HG03439 (cell line): ENCODE data around the gene CD27.
"Not testable (repeated sequence)": the region's sequence is repeated elsewhere in the genome, so short reads cannot be mapped to it uniquely, and the experiment has no call there.

Experiments
- ATAC-seq: cut with Tn5 transposase; IDR thresholded peaks from one replicate; pipeline ENCODE4 v1.9.1; 2021; ENCODE audit warnings: mild to moderate bottlenecking, moderate library complexity; ENCODE audit not compliant: unreplicated experiment

CD27 gene

DNA sequence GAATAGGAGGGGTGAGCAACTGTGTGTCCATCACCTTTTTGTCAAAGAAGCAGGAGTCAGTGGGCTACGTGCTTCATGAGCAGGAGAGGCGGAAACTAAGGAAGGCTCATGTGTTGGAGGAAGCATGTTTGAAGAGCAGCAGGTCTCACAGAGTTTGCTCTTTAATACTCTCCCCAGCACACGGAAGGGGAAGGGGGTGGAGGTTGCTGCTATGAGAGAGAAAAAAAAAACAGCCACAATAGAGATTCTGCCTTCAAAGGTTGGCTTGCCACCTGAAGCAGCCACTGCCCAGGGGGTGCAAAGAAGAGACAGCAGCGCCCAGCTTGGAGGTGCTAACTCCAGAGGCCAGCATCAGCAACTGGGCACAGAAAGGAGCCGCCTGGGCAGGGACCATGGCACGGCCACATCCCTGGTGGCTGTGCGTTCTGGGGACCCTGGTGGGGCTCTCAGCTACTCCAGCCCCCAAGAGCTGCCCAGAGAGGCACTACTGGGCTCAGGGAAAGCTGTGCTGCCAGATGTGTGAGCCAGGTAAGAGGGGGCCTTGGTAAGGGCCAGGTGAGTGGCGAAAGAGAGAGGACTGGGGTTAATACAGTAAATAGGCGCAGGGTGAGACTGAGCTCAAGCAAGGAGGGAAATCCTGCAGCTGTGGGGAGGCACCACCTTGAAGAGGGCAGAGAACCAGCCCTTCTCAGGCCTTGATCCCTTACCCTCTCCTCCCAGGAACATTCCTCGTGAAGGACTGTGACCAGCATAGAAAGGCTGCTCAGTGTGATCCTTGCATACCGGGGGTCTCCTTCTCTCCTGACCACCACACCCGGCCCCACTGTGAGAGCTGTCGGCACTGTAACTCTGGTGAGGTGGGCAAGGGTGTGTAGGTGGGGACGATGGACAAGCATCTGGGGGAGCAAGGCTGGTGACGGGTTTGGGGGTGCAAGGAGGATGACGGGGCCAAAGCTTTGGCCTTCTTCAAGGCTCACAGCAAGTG is at the start of gene CD27:
Gene CD27, plus strand, starts transcription at position 252 of the 985 bp plus-strand sequence. Its CDS starts 141 bp downstream, at position 393.
- ATAC-seq, result no peak

DNA sequence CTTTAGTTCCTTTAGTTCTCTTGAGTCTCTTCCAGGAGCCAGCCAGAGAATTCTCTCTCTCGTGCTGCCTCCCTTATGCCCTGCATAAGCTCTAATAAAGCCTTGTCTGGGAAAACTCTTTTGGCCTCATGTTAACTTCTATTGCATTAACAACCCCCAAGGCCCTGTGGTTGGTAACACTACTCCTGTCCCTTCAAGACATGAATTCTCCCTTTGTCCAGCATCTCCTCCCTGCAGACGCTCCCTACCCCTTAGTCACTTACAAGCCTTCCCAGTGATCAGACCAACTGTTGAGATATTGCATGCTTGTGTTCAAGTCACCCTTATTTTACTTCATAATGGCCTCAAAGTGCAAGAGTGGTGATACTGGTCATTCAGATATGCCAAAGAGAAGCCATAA is 48.7 kb upstream of the CD27 start:
- ATAC-seq, result no peak

DNA sequence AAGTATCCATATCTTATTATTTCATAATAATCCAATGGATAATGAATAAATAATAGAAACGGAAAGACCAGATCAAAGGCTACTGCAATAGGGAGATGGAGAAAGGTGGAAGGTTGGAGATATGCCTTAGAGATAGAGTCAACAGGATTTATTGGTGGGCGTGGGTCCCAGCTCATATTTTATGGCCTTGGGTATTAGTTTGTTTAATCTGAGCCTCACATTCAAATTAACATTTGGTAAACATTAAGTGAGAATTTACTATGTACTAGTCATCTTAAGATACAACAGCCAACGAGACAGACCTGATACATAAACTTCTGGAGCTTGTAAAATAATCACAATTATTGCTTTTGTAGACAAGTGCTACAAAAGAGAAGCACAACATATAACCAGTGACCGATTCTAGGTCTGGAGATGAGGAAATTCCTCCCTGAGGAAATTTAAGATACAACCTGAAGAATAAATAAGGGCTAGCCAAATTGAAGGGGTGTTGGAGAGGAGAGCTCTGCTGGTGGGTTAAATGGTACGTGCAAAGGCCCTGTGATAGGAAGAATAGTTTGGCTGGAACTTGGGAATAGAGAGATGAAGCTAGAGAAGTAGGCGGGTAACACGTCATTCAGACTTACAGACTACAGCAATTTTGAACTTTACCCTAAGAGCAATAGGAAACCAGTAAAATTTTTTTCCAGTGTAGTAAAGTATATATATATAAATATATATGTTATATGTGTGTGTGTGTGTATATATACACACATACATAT is 44.7 kb upstream of the CD27 start:
- no peak for ATAC-seq

DNA sequence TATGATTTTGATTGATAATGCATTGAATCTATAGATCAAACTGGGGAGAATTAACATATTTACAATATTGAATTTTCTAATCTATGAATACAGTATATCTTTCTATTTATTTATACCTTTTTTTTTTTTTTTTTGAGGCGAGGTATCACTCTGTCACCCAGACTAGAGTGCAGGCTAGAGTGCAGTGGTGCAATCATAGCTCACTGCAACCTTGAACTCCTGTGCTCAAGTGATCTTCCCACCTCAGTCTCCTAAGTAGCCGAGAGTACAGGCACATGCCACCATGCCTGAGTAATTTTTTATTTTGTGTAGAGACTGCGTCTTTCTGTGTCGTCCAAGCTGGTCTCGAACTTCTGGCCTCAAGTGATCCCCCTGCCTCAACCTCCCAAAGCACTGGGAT is 40.4 kb upstream of the CD27 start:
- no peak for ATAC-seq

DNA sequence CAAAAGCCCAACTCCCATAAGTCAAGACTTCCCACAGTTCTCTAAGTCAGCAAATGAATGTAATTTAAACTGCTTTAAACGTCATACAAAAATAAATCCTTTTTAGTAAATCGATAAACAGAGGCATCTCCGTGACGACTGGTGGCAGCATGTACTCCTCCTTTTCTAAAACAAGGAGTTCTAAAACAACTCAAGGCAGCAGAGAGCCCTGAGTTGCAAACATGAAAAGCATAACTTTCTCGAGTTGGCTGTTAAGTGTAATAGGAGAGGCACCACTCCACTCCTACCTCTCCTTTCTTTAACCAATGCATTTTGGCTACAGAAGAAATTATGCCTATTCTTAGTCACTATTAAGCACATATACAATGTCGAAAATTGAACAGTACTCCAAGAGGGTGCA is 38.8 kb upstream of the CD27 start:
- no peak for ATAC-seq

DNA sequence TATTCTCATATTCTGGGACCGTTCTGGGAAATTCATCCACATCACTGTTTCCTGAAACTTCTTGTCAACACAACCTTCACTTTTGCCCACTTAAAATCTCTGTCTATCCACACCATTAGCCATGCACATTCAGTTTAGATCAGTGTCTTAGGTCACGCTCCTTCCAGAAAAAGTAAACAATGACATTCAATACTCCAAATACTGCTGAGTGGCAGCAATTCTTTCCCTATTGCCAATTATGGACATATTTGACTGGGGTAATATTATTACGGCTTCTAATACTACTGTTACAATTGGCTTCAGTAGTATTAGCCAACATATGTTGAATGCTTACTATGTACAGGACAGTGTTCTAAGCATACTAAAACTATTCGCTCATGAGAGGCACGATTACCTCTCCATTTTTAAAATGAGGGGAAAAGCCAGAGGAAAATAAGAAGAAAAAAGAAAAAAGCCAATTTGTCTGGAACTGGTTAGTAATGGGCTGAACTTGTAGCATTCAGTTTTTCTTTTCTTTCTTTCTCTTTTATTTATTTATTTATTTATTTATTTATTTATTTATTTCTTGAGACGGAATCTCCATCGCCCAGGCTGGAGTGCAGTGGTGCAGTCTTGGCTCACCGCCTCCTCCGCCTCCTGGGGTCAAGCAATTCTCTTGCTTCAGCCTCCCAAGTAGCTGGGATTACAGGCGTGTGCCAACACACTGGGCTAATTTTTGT is 37.4 kb upstream of the CD27 start:
- ATAC-seq, result no peak

DNA sequence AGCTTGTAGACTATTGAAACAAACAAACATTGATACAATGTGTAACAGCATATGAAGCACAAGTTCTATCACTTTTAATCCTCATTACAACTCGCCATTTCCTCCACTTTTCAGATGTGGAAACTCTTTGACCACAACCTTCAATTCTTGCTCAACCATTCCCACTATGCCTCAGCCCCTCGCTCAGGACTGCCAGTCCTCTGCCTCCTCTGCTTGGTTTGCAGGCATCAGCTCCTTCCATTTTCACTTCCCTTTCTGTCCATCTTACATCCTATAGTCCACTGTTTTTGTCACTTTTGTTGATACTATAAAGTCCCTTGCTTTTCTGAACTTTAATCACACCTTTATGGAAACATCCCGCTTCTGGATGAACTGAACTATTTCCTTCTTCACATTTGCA is 28.2 kb upstream of the CD27 start:
- ATAC-seq, result no peak

DNA sequence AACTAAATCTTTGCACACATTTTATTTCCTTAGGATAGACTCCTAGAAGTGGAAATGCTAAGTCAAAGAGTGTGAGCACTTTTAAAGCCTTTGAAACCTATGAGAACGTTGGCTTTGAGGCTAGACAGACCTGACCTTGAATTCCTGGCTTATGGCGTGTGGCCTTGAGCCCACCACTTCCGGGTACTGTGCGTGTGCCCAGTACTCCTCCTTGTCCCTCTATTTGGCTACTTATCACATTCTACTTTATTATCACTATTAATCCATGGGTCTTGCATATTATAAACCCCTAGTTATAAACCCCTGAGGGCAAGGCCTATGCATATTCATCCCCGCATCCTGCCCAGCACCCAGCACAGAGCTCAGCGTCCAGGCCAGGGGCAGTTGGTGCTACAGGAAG is 26.0 kb upstream of the CD27 start:
- no peak for ATAC-seq

DNA sequence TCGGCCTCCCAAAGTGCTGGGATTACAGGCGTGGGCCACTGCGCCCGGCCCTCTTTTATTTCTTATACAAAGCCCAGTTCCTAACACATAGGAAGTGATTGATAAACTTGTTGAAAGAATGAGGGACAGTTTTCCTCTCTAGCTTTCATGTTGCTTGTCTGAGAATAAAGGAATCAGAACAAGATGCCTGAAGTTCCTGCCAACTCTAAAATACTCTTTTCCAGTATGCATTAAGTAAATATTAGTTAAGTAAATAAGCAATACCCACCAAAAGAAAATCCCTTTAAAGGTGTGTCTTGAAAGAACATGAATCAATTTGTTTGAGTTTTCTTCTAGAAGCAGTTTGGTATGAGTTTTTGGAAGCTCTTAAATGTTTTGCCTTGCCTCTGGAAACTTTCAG is 24.4 kb upstream of the CD27 start:
- no peak for ATAC-seq

DNA sequence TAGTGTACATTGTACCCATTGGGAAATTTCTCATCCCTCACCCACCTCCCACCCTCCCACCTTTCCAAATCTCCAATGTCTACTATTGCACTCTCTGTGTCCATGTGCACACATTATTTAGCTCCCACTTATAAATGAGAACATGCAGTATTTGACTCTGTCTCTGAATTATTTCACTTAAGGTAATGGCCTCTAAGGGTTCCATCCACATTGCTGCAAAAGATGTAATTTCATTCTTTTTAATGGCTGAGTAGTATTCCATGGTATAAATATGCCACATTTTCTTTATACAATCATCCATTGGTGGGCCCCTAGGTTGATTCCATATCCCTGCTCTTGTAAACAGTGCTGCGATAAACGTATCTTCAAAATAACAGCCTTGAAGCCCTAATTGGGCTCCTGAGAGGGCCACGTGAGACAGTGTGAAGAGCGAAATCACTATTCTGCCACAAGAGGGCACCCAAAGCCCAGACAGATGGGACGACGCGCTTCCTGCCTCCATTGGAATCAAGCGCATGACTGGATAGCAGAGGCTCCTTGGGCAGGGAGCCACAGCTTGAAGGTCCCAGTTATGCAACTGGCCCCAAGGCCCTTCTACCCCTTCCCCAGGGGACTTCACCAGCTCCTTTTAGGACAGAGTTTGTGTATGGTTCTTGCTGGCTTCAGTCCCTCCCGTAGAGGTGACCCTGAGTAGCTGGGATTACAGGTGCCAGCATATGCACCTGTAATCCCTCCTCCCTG is 21.3 kb upstream of the CD27 start:
- ATAC-seq, result no peak

DNA sequence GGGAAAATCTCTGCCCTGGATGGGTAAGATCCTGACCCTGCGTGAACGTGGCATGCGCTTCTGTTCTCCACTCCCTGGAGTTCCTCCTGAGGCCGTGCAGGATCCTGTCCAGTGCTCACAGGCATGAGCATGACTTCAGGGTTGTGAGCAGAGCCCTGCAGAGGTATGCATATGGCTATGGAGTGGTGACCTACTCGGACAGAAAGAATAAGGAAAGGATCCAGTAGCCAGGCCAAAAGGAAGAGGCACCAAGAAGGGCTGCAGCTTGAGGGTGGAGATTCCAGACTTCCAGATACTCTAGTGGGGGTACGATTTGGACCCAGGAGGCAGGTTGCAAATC is 20.8 kb upstream of the CD27 start:
- ATAC-seq, result no peak

DNA sequence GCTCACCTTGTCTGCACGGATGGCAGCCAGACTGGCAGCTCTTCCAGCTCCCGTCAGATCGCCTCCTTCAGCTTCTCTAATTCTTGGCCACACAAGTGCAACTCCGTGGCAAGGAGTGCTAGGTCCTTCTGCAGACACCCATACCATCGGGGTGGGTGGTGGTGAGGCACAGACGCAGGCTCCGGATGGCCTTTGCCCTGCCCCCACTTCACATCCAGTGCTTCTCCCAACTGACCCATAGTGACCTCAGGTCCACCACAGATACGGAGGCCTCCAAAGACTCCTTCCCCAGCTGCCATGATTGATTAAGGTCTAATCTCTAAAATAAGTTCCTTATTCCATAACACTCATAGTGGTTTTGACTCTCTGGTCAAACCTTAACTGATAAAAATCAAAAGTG is 19.9 kb upstream of the CD27 start:
- ATAC-seq, result no peak

DNA sequence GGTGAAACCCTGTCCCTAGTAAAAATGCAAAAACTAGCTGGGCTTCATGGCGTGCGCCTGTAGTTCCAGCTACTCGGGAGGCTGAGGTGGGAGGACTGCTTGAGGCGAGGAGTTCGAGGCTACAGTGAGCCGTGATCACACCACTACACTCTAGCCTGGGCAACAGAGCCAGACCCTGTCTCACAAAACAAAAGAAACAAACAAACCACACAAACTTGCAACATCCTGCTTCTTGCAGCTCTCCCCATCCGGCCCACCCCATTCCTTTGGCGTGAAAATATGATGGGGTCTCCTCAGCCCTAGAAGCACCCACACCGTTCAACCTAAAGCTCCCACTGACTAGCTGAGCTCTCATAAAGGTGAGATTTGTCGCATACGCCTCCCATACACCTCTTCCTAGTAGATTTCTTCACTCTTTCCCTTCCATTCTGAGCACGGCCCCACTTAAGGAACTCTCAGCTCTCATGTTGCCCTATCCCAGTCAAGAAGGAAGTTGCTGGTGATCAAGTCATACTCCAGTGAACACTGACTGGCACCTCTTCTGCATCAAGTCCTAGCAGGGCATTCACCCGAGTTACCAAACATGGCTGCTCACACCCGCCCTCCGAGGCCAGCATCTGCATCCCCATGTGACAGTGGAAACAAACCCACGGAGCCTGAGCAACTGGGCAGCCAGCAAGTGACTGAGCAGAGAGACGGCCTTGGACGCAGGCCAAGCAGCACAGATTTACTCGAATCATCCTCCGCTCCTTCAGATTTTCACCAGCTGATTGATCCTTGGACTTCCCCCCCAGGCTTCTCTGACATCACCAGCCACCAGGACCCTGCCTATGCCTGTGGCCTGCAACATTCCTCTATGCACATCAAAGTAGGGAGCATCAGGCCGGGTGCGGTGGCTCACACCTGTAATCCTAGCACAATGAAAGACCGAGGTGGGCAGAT is 18.9 kb upstream of the CD27 start:
- no peak for ATAC-seq

DNA sequence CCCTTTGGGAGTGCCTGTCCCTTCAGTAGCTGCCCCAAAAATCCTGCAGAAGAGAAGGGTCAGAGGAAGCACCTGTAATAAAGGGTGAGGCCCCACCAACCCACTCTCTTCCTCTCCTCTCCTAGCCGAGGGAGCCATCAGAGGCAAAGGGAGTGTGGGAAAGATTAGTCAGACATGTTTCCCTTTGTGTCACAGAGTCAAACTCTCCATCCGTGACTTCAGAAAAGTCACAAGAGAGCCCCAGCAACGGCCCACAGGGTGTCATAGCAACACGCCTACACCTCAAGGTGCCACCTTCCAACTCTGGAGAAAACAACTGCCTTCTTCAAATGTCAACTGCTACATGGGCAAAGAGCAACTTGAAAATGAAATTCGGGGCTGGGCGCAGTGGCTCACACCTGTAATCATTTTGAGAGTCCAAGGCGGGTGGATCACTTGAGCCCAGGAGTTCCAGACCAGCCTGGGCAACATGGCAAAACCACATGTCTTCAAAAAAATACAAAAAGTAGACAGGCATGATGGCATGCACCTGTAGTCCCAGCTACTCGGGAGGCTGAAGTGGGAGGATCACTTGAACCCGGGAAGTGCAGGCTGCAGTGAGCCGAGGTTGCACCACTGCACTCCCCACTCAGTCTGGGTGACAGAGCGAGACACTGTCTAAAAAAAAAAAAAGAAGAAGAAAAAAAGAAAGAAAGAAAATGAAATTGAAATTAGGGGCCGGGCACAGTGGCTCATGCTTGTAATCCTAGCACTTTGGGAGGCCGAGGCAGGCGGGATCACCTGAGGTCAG is 17.7 kb upstream of the CD27 start:
- peak; percentile 70 for ATAC-seq

DNA sequence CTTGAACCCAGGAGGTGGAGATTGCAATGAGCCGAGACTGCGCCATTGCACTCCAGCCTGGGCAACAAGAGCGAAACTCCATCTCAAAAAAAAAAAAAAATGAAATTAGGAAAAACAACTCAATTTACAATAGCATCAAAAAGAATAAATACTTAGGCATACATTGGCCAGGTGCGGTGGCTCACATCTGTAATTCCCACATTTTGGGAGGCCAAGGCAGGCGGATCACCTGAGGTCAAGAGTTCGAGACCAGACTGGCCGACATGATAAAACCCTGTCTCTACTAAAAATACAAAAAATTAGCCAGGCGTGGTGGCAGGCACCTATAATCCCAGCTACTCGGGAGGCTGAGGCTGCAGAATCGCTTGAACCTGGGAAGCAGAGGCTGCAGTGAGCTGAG is 17.0 kb upstream of the CD27 start:
- ATAC-seq, result not testable (repeated sequence)

DNA sequence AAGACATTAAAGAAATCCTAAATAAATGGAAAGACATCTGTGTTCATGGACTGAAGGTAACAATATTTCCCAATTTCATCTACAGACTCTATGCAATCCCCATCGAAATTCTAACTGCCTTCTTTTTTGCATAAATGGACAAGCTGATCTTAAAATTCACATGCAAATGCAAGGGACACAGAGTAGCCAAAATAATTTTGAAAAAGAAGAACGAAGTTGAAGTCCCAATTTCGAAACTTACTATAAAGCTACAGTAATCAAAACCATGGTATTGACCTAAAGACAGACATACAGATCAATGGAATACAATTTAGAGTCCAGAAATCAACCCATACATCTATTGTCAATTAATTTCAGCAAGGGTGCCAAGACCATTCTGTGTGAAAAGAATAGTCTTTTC is 16.4 kb upstream of the CD27 start:
- no peak for ATAC-seq

DNA sequence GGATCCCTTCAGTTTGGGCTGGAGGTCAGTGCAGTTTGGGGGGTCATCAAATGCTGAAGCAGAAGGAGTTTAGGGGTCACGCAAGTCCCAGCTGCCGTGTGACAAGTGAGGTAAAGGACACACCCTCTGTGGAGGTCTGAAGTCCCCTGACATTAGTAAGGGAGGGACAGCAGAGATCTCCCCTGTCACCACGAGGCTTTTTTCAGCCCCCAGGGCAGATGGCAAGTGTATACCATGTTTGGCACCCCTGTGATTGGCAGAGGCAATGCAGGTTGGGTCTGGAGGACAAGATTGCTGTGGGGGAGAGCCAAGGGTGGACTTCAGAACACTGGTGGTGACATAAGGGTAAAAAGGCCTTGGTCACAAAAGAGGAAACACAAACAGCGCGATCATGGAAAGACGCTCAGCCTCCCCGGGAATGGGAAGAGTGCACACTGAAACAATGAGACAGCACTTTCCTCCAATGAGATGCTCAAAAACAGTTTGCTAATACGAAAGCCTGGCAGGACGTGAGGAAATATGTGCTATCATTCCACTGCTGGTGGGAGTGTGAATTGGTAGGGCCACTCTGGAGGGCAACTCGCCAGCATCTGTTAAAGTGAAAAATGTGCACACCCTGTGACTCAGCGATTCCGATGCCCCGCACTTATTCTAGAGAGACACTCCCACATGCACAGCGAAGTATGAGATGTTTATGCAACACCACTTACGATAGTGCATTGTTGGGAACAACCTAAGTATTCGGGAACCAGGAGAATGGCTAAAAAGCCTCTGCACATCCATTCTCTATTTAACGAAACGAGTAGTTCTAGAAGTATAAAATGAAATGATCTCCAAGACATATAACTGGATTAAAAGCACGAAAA is 14.4 kb upstream of the CD27 start:
- ATAC-seq, result no peak

DNA sequence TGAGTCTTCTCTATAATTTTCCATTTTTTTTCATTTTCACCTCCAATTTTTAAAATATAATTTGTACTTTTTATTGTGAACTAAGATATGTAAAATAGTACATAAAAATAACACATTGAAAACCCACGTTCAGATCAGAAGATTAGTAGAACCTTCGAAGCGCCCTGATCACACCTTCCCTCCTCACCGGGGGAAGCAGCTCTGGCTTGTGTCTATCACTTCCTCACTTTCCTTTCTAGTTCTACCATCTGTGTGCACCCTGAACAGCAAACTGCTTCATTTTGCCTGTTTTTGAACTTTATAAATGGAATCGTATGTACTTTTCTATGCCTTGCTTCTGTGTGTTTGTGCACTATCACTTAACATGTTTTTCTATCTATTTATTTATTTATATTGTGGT is 11.8 kb upstream of the CD27 start:
- no peak for ATAC-seq
